ENCODE measurements around the gene TIA1.
A peak's percentile ranks its signal among the peaks of the same experiment; 100 is the strongest.
"Not testable (repeated sequence)": the region's sequence is repeated elsewhere in the genome, so short reads cannot be mapped to it uniquely, and the experiment has no call there.

Gene TIA1, protein sequence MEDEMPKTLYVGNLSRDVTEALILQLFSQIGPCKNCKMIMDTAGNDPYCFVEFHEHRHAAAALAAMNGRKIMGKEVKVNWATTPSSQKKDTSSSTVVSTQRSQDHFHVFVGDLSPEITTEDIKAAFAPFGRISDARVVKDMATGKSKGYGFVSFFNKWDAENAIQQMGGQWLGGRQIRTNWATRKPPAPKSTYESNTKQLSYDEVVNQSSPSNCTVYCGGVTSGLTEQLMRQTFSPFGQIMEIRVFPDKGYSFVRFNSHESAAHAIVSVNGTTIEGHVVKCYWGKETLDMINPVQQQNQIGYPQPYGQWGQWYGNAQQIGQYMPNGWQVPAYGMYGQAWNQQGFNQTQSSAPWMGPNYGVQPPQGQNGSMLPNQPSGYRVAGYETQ

DNA sequence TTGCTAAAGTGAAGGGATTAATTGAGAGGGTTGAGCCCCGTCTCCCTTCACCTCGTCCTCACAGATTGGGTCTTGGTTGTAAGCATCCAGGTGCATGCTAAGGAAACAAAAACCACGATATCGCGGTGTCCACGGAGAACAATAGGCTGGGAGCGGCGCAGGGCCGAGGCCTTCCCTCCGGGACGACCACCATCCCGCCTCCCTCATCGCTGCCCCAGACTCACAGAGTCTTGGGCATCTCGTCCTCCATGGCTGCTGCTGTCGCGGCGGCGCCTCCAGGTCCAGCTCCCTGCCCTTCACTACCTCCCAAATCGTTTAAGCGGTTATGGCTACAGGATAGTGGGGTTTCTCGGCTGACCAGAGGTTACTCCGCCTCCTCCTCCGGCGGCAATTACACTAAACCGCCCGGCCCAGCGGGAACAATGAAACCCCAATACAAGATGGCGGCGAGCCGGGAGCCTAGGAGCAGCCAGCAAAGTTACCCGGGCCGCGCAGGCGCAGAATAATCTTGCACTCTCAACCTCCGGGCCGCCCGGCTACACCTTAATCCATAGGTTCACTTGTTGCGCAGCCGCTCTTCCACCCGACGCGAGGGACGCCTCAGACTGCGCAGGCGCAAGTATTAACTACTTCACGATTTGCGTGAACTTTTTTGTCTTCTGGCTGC is at the start of gene TIA1:
Gene TIA1, minus strand, starts transcription at position 448 of the 667 bp plus-strand sequence. Its CDS starts 198 bp downstream, at position 250.
- peak; percentile 99 for DNase-seq

DNA sequence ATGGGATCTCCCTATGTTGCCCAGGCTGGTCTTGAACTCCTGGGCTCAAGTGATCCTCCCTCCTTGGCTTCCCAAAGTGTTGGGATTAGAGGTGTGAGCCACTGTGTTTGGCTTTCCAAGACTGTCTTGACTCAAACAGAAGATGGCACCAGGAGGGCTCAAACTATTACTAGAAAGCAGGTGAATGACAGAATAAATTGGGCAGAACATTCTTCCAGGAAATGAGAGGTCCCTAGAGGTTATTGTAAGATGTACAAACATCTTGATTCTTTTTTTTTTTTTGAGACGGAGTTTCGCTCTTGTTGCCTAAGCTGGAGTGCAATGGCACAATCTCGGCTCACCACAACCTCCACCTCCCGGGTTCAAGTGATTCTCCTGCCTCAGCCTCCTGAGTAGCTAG is 49.4 kb upstream of the TIA1 start:
- DNase-seq, result not testable (repeated sequence)

DNA sequence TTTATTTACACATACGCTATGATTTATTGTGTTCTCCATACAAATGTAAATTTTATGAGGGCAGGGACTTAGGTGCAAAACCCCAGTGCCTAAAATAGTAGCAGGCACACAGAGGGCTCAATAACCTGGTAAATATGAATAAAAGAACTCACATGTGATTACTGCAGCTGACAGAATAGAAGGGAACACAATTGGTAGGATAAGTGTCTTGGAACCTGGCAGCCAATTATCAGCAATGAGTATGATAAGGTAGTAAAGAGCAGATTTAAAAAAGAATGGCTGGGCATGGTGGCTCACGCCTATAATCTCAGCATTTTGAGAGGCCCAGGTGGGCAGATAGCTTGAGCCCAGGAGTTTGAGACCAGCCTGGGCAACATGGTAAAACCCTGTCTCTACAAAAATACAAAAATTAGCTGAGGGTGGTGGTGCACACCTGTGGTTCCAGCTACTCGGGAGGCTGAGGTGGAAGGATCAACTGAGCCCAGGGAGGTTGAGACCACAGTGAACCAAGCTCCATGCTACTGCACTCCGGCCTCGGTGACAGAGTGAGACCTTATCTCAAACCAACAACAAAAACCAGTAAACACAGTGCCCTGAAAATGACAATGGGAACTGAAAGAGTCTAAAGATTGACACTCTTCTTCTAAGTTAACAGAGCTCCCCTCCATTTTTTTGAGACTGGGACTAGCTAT is 35.2 kb upstream of the TIA1 start:
- DNase-seq, result no peak

DNA sequence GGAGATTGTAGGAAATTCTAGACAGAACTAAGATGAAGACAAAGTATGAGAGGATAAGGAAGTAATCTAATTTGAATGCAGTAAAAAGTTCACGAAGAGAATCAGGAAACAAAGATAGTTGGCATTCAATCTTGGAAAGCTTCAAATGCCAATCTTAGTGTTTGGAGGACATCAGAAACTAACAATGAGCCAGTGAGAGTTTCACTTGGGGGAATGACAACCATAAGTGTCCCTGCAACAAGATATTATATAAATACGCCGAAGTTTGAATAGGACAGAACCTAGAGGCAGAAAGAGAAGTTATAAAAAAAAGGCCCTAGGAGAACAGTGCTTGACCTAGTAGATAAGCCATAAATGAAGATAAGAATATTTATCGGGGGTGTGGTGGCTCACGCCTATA is 34.0 kb upstream of the TIA1 start:
- DNase-seq, result no peak

DNA sequence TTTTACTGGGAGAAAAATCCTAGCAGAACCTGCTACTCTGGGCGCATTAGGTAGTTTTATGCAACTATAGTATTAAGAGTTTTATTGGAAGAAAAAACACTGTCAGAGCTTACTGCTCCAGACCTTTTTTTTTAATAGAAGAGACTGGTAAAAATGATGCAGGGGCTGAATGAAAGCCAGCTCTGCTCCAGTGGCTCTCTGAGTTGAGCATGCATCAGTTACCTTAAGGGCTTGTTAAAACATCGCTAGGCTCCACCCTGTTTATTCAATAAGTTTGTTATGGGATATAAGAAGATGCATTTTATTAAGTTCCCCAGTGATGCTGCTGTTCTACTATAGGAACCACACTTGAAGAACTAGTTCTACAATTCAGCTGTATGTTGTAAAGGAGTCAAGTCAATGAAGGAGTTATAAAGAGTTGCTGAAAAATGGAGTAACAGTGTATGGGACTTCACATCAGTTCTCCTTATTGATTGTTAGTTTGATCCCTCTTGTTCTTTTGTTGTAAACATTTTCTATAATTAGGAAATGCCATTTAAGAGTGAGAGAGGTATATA is 31.9 kb upstream of the TIA1 start:
- DNase-seq, result no peak

DNA sequence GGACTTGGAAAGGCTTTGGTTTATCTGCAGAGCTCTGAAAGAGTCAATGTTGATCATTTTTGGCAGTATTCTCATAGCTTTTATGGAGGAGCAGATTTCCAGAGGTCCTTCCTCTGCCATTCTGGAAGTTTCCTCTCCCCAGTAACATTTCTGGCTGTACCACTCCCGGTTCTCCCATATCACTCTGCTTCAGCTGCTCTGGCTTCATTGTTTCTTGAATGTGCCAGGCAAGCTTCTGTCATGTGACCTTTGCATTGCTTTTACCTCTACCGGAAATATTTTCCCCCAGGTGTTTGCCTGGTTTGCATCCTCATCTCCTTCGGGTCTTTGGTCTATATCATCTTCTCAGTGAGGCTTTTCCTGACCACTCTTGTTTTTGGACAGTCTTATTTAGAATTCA is 21.9 kb upstream of the TIA1 start:
- no peak for DNase-seq

DNA sequence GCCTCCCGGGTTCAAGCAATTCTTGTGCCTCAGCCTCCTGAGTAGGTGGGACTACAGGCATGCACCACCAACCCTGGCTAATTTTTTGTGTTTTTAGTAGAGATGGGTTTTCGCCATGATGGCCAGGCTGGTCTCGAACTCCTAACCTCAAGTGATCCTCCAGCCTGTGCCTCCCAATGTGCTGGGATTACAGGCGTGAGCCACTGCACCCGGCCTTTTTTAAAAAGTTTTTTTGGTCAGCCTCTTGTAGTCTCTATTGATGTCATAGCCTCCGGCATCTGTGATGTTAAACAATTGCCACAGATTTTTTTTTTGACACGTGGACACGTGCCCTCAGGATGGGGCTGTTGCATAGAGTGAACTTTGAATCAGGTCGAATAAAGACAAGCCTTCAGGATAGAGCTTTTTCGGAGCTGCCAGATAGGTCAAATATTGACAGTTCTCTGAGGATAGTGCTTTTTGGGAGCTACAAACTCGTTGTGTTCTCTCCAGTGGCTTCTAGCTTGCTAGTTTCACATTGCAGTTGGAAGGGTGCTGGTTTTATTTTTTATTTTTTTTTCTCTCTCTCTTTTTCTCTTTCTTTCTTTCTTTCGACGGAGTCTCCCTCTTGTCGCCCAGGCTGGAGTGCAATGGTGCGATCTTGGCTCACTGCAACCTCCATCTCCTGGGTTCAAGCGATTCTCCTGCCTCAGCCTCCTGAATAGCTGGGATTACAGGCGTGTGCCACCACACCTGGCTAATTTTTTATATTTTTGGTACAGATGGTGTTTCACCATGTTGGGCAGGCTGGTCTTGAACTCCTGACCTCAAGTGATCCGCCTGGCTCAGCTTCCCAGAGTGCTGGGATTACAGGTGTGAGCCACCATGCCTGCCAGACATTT is 21.2 kb upstream of the TIA1 start:
- DNase-seq, result not testable (repeated sequence)

DNA sequence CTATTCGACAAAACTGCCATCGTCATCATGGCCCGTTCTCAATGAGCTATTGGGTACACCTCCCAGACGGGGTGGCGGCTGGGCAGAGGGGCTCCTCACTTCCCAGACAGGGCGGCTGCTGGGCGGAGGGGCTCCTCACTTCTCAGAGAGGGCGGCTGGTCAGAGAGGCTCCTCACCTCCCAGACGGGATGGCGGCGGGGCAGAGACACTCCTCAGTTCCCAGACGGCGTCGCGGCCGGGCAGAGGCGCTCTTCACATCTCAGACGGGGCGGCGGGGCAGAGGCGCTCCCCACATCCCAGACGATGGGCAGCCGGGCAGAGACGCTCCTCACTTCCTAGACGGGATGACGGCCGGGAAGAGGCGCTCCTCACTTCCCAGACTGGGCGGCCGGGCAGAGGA is 18.5 kb upstream of the TIA1 start:
- not testable (repeated sequence) for DNase-seq

DNA sequence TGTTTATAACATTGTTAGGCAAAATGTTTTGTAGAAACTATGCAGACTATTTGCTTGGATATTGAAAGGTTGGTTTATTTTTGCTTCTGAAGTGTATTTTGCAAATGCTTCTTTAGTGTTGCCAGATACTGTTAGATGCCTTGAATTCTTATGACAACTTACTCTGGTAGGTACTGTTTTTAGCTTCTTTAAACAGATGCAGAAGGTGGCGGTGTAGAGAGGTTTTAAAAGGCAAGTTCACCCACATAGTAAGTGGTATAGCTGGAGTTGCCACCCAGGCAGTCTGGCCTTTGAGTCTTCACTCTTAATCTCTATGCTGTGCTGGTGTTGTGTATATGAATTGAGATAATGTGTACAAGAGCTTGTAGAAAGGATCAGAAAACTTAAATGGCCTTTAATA is 13.1 kb upstream of the TIA1 start:
- no peak for DNase-seq

DNA sequence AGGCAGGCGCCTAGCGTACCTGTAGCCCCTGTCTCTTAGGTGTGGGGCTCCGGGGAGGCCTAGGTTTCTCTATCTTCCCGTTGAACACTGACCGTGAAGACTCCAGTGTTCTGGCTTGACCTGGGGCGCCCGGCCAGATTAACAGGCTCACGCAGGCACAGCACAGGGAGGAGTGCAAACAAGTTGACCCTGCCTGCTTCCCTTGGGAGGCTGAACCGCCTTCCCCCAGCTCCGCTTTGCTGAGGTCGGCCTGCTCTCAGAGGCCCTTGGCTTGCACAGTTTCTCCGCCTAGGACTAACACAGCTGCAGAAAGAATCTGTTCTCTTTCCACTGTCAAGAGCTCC is 10.1 kb upstream of the TIA1 start:
- no peak for DNase-seq

DNA sequence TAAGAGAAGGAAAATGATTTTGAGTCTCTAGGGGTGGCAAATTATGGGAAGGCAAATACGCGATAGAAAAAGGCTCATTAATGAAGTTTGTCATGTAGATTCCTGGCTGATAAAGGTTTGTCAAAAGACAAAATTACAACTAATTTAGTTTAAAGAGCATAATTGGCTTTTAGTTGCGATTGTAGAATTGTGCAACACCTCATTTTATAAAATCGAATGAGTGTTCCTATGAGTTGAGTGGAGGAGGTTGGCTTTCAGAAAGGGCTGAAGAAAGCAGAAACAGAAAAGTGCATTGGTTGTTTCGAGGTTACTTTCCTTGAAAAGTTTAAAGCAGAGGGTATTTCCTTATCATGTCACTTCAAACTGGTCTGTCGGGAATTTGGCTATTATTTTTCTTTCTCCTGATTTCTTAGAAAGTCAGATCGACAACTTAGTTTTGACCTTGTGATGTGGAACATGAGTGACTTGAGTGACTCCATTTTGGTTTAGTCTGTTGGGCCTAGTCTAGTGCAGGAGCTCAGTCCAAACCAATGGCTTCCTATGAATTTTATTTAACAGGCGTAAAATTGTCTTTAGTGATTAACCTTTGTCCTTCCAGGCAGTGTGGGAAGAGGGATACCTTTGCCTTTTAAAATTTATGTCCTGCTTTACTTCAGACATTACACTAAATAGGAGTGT is 7.3 kb upstream of the TIA1 start:
- DNase-seq, result no peak

DNA sequence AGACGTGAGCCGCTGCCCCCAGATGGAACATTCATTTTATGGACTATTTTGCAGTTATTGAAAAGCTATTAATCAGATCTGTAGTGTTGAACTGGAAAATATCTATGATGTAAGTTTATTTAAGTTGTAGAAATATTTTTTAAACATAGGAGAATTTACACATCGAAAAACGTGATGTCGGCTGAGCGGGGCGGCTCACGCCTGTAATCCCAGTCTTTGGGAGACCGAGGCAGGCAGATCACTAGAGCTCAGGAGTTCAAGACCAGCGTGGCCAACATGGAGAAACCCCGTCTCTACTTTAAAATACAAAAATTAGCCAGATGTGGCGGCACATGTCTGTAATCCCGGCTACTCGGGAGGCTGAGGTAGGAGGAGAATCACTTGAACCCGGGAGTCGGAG is 2.0 kb upstream of the TIA1 start:
- DNase-seq, result no peak

DNA sequence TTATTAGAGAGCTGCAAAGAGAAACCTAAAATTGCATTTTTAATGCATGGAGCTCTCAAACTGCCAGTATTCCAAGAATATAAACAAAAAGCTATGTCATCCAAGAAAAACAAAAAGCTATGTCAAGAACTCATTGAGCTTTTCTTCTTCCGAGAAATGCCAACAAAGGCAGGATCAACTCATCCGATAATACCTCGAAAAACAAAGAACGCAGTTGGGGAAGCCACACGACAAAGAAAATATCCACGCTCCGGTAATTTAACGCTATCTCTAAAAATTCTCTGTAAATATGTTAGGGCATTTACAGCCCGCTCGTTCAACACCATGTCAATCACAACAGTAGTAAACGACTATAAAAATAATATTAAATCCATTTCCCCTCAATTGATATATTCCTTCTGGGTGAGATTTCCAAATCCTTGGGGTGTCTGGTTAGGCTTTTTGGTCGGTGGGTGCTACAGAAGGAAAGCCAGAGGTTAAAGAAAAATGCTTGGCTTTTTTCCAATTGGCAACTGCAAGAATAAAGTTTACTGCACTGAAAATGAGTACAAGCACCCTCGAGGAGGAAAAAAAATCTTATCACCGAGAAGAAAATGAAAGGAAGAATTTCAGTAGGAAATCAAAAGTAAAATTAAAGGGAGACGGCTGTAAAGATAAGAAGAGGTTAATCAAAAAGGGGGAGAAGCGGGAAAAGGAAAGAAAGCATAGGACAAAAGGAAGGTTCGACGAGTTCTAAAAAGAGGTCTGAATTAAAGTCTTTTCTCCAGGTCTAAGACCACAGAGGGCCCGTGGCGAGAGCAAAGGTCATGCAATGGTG is 856 bp downstream of the TIA1 start:
- peak in 1 of 2 donors; percentile 29 for DNase-seq

DNA sequence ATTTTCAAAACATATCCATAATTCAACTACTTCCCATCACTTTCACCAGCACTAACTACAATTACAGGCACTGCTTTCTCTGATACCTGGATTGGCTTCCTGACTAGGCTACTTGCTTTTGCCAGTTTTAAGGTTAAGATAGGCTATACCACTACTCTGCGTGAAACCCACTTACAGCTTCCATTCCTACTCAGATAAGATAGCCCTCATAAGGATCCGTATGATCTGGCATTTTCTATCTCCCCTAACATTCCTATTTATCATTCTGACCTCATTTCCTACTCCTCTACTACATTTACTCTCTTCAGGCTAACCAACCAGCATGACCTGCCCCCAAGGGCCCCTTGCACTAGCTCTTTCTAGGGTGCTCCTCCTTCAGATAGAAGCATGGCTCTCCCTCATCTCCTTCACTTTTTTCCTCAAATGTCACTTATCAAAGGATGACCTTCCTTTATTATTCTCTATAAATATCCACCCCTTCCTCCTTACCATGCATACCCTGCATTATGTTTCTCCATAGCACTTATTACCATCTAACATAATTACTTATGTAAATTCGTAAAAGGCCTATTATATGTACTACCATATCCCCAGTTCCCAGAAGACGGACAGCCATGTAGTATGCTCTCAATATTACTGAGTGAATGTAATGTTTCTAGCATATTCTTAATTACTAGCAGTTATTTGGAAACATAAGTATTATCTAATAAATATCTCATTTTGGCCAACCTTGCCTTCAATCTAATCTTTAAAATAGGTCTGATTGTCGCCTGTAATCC is 4.4 kb downstream of the TIA1 start:
- no peak for DNase-seq

DNA sequence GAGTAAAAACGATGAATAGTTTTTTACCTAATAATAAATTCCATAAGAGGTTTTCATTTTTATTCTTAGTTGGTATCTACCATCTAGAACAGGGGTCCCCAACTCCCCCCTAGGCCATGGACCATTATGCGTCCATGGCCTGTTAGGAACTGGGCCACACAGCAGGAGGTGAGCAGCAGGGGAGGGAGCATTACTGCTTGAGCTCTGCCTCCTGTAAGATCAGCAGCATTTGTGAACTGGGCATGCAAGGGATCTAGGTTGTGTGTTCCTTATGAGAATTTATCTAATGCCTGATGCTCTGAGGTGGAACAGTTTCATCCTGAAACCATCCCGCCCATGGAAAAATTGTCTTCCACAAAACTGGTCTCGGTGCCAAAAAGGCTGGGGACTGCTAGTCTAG is 5.9 kb downstream of the TIA1 start:
- no peak for DNase-seq

DNA sequence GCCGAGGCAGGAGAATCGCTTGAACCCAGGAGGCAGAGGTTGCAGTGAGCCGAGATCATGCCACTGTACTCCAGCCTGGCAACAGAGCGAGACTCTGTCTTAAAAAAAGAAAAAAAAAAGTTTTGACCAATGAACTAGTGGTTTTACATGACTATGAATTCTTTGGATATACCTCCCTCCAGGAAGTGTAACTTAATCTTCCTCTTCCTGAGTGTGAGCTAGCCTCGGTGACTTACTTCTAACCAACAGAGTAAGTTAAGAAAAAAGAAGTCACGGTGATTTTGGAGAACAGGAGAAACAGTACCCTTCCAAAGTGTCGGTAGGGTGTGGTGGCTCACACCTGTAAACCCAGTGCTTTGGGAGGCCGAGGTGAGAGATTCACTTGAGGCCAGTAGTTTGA is 7.1 kb downstream of the TIA1 start:
- no peak for DNase-seq

DNA sequence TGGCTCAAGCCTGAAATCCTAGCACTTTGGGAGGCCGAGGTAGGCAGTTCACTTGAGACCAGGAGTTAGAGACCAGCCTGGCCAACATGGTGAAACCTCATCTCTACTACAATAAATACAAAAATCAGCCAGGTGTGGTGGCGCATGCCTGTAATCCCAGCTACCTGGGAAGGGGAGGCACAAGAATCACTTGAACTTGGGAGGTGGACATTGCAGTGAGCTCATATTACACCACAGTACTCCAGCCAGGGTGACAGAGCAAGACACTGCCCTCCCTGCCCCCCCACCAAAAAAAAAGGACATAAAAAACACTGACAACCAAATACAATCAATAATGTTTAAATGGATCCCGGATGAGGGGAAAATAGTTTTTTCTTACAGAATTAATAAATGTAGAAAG is 7.8 kb downstream of the TIA1 start:
- no peak for DNase-seq

DNA sequence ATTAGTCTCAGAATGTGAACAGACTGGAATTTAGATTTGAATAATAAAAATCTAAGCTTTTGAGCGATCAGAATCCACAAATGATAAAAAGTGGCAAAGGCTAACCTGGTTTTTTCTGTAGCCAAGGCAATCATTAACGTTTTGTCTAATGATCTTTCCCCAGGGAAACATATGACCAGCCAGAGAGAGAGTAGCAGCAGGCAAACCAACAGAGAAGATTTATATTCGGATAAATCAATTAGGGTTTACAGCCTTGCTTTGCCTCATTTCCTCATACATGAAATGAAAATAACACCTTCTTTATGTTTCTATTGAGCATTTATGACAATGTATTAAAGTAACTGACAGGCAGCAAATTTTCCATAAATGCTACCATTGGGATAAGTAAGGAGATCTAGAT is 14.5 kb downstream of the TIA1 start:
- no peak for DNase-seq

DNA sequence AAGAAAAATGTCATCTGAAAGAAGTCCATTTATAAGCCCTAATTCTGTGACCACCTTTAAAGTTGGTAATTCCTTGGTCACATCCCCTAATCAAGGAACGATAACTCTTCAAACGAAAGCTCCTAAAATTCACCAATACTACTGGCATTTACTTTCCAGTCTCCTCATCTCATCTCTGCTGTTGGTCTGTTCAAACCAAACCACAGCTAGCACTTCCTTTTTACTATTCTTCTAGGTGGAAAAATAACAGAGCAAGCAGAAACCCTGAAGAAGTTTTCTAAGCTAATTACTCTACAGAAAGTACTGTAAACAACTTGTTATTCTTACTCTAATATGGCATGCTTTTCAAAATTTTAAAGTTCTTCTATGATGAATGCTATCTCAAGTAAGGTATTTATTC is 21.6 kb downstream of the TIA1 start:
- DNase-seq, result no peak

DNA sequence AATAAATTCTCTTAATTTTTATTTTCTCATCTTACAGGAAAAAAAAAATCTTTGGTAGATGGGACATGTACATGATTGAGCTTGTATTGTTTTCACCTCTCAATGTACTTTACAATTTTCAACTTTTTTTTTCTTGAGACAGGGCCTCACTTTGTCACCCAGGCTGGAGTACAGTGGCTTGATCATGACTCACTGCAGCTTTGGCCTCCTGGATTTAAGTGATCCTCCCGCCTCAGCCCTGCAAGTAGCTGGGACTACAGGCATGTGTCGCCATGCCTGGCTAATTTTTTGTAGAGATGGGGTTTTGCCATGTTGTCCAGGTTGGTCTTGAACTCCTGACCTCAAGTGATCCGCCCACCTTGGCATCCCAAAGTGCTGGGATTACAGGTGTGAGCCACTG is 25.1 kb downstream of the TIA1 start:
- DNase-seq, result not testable (repeated sequence)
